Stimulated activated CD8-positive, alpha-beta memory T cell treated with anti-CD3 and anti-CD28 coated beads, Interleukin-12 subunit alpha, Interleukin-12 subunit beta, amount 100 ng/mL, for 1 hour (primary cell): ENCODE data around the gene ACOXL.

Source experiments
- DNase-seq: peaks from one replicate; pipeline ENCODE4 v3.0.0-alpha.2; 2020; ENCODE audit warnings: low read depth

The ACOXL gene

DNA sequence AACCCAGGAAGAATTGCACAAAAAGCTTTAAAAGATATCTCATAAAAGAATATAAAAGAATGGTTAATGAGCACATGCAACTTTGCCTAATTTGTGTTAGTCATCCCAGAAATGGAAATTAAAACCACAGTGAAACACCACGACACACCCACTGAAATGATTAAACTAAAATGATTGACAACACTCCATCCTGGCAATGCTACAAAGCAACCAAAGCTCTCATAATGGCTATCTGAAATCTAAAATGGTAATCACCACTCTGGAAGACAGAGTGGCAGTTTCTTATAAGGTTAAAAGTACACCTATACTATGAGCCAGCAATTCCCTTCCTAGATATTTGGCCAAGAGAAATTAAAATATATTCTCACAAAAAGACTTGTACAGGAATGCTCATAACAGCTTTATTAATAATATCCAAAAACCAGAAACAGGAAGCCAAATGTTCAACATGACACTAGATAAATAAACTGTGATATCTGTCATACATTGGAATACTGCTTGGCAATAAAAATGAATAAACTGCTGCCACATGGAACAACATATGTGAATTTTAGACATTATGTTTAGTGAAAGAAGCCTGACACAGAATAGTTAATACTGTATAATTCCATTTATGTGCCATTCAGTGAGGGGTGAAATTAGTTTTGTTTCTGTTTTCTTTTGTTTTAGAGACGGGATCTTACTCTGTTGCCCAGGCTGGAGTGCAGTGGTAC is 283.1 kb downstream of the ACOXL start:
- no peak for DNase-seq

- no peak for DNase-seq
Observed at GRCh38 chr2:111017034-111017622, 284.8 kb downstream of the ACOXL start.

DNA sequence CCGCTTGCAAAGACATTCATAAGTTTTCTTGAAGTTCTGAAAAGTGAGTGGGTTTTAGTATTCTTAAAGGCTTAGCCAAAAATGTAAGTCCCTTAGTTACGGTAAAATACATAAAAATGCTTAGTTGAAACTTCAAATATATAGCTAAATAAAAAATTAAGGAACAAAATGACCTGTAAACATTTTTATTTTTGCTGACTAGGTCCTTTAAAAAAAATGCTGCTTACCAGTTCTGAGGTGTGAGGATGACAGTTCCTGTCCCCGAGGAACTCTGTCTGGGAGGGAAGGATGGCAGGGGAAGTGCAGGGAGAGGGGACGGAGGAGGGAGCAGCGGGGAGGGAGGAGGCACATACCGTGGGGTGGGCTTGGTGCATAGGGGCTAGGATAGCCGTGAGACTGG is 285.5 kb downstream of the ACOXL start:
- DNase-seq: no peak

- DNase-seq: no peak
Observed at GRCh38 chr2:111019381-111019780, 287.0 kb downstream of the ACOXL start.

GRCh38 chr2:111022633-111023032 is 290.3 kb downstream of the ACOXL start:
- no peak for DNase-seq

DNA sequence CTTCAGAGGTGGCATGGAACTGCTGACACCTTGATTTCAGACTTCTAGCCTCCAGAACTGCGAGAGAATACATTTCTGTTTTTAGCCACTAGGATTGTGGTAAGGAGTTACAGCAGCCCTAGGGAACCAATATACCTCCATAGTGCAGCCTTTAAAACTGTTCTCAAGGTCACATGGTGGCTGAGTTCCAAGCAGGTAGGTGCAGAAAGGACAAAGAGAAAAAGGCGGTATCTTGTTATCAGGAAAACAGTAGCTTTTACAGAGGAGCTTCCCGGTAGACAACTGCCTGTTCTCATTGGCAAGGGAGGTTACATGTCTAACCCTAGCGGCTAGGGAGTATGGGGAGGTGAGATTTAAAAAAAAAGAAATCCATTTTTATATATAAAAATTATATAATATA is 292.1 kb downstream of the ACOXL start:
- DNase-seq: no peak

DNA sequence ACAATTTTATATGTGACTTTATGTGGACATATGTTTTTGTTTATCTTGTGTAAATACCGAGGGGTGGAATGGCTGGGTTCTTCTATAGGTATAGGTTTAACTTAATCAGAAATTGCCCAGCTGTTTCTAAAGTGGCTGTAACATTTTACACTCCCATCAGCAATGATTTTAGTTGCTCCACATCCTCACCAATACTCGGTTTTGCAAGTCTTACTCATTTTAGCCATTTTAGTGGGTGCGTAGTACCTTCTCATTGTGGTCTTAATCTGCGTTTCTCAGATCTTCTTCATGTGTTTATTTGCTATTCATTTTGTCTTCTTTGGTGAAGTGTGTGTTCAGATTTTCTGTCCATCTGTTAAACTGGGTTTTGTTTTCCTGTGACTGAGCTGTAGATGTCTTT is 292.9 kb downstream of the ACOXL start:
- DNase-seq: no peak

DNA sequence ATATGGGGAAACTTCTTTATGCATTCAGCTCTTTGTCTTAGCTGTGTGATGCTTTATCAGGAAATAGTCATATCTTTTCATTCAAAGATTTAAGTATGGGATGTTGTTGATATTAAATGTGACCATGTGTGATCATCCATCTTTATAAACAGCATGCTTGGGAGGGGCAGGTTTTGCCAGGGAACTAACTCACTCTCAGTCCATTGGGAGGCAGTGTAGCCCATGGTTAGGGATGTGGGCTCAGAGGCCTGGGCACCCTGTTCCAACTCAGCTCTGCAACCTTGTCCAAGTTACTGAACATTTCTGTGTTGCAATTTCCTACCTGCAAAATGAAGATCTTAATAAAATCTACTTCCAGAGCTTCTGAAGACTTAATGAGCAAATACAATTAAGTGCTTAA is 296.3 kb downstream of the ACOXL start:
- no peak for DNase-seq

- no peak for DNase-seq
Observed at GRCh38 chr2:111029181-111029927, 297.0 kb downstream of the ACOXL start.

DNA sequence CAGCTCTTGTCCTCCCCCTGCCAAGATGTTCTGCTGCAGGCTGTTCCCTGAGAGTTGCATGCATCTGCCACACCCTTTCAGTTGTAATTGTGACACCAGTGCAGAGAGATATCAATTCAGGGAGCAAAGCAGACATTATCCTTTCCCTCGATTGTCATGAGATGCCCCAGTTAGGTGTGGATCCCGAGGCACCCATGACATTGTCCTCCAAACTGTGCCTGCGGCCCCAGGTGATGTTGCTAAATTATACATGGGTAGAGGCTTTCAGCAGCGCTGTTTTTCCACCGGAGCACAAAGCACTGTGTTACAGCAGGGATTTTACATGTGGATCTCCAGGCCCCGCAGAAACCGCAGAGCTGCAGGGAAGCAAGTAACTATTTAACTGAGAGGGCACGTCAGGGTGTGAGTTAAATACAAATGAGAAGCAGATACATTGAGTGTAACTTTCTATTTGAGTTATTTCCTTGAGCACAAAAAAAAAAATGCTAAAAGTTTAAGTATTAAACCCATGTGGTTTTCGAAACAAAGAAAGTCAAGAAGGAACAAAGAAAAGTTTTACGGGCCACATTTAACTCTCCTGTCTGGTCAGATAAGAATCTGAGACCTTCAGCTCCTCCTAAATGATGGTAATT is 298.0 kb downstream of the ACOXL start:
- DNase-seq: no peak

GRCh38 chr2:111030945-111031344 is 298.6 kb downstream of the ACOXL start:
- DNase-seq: no peak

GRCh38 chr2:111031546-111032478 is 299.4 kb downstream of the ACOXL start:
- no peak for DNase-seq

DNA sequence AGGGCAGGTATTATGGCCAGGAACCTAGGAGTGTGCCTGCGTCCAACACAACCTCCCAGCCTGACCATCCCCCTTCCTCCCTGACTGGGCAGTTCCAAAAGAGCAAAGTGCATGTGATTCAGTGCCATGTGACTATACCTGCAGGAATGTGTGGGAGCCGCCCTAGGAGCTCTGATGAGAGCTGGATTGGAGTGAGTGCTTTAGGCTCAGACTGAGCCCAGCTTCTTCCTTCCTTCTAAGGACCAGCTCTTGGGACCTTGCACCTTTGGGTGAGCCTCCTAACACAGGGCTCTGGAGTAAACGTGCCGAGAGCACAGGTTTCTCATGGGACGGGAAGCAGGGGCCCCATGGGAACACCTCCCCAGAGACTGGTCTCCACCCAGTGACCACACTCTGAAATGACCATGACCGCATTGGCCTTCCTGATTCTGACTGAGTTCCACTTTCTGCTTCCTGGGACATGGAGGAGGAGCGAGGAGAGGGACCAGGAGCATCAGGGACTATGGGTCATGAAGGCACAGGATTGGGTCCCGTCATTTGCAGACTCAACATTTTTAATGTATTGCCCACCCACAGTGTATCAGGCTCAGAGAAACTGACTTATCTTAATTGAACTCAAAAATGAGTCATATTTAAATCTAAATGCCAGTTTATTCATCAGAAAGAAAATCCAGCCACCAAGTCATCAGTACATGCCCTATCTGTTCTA is 300.5 kb downstream of the ACOXL start:
- DNase-seq: no peak

DNA sequence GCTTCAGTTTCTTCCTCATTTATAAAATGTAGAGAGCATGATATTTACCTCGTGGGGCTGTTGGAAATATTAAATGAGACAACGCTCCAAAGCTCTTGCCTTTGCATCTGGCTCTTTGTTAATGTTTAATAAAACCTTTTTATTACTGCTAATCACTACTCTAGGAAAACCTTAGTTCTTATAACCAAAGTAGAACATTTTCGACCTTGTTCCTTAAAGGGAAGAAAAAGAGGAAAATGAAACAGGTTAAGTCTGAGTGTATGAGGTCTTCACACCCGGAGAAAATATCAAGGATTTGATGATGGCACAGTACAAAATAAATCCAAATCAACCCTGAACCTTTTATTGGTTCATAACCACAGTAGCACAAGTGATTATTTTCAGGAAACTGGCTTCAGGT is 301.8 kb downstream of the ACOXL start:
- no peak for DNase-seq

- no peak for DNase-seq
Observed at GRCh38 chr2:111034606-111035005, 302.2 kb downstream of the ACOXL start.

GRCh38 chr2:111035830-111036441 is 303.6 kb downstream of the ACOXL start:
- no peak for DNase-seq

DNA sequence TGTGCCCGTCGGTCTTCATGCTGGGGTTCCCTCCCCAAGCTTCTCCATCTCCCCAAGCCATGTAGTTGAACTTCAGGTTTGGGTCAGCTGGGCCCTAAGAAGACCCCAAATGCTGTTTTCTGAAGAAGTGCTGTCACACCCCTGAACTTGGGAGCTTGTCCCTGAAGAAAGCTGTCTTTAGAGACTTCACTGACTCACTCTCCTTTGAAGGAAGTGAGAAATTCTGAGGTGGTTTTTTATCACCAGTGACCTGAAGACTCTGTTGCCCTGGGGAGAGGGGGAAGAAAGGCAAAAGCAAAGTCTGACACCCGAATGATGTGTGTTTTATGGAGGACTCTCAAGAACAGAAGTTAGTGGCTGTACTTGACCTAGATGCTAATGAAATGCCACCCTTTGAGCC is 304.8 kb downstream of the ACOXL start:
- DNase-seq: no peak

- DNase-seq: no peak
Observed at GRCh38 chr2:111039628-111040383, 307.4 kb downstream of the ACOXL start.

- no peak for DNase-seq
Observed at GRCh38 chr2:111041398-111042202, 309.2 kb downstream of the ACOXL start.
